AG04449 (cell line): ENCODE measurements around the gene ABHD8.

Experiments
- CTCF ChIA-PET: fragments of 350-600 bp; formaldehyde crosslinking; extraction: SDS; loops from one replicate; lab custom pipeline; 2021; ENCODE audit warnings: antibody characterized with exemption; lab: Yijun Ruan, JAX
- POLR2A ChIA-PET: fragments of 400-600, 350-600 bp; formaldehyde crosslinking; extraction: SDS; loops from one replicate; lab custom pipeline; 2020; ENCODE audit warnings: antibody characterized with exemption, inconsistent platforms; lab: Yijun Ruan, JAX
- DNase-seq: peaks from one replicate; pipeline ENCODE4 v3.0.0-alpha.2; 2010; ENCODE audit warnings: low read depth, low spot score
- H3K4me3 ChIP-seq: 2 replicates; pipeline ENCODE4 v1.5.1; 2011; ENCODE audit warnings: low read depth, mild to moderate bottlenecking, control low read depth, low read length
- TF ChIP-seq, protein P1 (sequence below): IDR thresholded peaks from one replicate; pipeline ENCODE4 v1.5.1; 2011; ENCODE audit warnings: mild to moderate bottlenecking, moderate library complexity, low read length, control low read depth, inconsistent platforms; ENCODE audit not compliant: insufficient read depth; ENCODE audit errors: missing control alignments

The ABHD8 gene

DNA sequence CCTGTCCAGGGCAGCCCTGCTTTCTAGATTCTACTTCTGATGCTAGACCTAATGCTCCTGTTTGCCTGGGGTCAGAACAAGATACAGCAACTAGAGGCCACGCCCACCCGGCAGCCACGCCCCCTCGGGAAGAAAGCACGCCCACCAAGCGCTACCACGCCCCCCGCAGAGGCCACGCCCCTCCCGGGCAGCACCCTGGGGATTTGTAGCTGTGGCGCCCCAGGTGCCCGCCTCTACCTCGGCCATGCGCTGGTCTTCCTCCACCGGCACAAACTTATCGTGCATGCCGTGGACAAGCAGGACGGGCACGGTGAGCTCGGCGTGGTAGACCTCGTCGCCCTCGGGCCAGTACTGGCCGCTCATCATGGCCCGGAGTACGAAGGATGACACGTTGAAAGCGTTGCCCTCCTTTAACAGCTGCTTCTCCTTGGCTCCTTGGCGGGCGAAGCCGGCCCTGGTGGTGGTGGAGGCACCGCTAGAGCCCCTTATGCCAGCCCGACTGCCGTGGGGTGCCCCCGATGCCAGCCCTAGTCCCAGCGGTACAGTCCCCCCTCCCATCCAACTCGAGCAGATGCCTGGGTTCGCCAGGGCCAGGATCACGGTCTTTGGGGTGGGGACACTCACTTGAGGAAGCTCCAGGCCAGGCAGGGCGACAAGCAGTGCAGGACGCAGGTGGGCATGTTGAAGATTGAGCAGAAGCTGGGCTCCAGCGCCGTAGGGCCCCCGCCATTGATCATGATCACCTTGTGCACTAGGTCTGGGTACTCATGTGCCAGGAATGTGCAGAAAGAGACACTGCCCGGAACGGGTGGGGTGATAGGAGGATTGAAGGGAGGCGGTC, 9.0 kb downstream of the ABHD8 start:
- TF ChIP-seq, protein P1, sequence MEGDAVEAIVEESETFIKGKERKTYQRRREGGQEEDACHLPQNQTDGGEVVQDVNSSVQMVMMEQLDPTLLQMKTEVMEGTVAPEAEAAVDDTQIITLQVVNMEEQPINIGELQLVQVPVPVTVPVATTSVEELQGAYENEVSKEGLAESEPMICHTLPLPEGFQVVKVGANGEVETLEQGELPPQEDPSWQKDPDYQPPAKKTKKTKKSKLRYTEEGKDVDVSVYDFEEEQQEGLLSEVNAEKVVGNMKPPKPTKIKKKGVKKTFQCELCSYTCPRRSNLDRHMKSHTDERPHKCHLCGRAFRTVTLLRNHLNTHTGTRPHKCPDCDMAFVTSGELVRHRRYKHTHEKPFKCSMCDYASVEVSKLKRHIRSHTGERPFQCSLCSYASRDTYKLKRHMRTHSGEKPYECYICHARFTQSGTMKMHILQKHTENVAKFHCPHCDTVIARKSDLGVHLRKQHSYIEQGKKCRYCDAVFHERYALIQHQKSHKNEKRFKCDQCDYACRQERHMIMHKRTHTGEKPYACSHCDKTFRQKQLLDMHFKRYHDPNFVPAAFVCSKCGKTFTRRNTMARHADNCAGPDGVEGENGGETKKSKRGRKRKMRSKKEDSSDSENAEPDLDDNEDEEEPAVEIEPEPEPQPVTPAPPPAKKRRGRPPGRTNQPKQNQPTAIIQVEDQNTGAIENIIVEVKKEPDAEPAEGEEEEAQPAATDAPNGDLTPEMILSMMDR, result no peak
- H3K4me3 ChIP-seq, result no peak overlapping the region
- POLR2A ChIA-PET, result no interaction called here
- DNase-seq, result no peak
- CTCF ChIA-PET, result interaction anchor here (1.0 to 8.4 kb wide), 6 partner anchors 10 to 94 kb away, joined by 3 to 103 read pairs (median 14); partner anchors contain the start of genes ABHD8, ANKLE1, DDA1 and MRPL34

DNA sequence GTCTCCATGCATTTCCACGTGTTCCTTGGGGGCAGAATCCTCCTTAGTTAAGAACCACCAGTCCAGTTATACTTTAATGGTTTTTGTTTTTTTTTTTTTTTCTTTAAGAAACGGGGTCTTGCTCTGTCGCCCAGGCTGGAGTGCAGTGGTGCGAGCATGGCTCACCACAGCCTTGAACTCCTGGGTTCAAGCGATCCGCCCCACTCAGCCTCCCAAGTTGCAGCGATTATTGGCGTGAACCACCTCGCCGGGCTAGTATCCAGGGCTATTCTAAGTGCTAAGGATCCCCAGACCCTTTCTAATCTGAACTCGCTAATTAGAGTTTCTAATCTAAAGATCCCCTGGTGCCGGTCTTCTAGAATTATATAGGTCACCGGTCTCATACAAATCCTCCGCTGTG, 9.6 kb downstream of the ABHD8 start:
- TF ChIP-seq, protein P1, result no peak
- POLR2A ChIA-PET, result no interaction called here
- CTCF ChIA-PET, result interaction anchor here (0.8 to 8.4 kb wide), 10 partner anchors 11 to 120 kb away, joined by 3 to 103 read pairs (median 7); partner anchors contain the start of genes ABHD8, ANKLE1, DDA1 and MRPL34
- no peak overlapping the region for H3K4me3 ChIP-seq
- DNase-seq, result no peak

DNA sequence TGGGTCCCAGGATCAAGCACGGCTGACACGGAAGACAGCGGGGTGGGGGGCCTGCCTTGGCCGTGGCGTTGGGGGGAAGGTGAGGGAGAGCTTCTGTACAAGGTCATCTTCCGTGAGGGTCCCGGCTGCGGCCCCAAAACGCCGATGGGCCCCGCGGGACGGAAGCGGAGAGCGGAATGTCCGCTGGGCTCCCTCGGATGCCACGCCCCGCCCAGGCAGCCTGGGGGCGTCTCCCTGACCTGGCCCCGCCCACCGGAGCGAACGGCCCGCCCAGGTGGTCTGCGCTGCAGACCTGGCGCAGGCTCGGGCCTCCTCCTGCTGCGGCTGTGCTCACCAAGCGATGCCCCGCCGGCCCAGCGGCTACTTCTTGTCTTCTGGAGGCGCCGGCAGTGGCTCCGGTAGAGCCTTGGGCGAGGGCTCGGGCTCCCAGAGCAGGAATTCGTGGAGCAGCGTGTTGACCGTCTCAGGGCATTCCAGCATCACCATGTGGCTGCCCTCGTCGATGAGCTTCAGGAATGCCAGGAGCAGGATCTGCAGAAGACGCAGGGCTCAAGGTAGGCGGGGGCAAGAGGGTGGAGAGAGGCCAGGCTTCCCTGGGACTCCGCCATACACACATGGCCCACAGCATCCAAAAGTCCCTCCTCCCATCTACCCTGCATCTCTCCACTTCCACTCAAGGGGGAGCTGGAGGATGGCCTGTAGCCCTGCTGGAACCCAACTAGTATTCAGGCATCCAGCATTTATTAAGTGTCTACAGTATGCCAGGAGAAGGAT, 10.7 kb downstream of the ABHD8 start:
- ChIA-PET CTCF (interaction anchor here (0.8 to 8.4 kb wide), 15 partner anchors 8 to 173 kb away, joined by 3 to 103 read pairs (median 3); partner anchors contain the start of genes ABHD8, ANKLE1, BABAM1 and DDA1), POLR2A (no interaction called here)
- TF ChIP-seq, protein P1, result peak; percentile 82
- DNase-seq, result no peak
- peak overlapping the region; percentile 63 for H3K4me3 ChIP-seq

DNA sequence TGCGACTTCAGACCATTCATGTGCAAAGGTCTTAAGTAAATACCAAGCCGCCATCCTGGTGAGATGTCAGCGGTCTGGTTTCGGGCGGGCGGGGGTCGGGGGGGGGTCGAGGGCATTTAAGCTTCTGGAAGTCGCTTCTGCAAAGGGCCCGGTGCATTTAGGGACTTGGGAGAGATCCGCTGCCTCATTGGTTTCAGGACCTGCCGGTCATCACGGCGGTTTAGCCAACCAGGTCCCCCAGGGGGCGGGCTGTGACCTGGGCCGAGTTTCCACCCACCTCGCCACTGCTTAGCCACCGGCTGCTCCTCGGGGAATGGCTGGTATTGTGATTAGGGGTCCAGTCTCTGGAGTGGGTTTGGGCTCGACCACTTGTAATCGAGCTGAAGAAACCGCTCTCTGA, 13.7 kb downstream of the ABHD8 start:
- TF ChIP-seq, protein P1, result no peak

DNA sequence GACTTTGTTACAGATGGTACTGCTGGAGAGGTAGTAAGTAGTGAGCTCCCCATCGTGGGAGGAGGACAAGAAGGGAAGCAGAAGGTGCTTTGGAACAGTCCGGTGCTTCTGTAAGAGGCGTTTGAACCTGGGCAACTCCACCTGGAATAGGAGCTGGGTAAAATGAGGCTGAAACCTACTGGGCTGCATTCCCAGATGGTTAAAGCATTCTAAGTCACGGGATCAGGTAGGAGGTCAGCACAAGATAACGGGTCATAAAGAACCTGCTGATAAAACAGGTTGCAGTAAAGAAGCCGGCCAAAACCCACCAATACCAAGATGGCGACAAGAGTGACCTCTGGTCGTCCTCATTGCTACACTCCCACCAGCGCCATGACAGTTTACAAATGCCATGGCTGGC, 16.5 kb downstream of the ABHD8 start:
- ChIA-PET POLR2A (no interaction called here), CTCF (interaction anchor here (1.4 to 1.9 kb wide), 3 partner anchors 20 to 221 kb away, joined by 3 to 8 read pairs (median 5); partner anchors contain the start of gene BABAM1)
- DNase-seq, result no peak
- TF ChIP-seq, protein P1, result no peak
- H3K4me3 ChIP-seq, result no peak overlapping the region

More for the DNA sequence above, 13.7 kb downstream of the ABHD8 start:
- DNase-seq, result no peak
- ChIA-PET POLR2A (interaction anchor here (0.6 kb wide), 1 partner anchor 570 kb away, joined by 3 read pairs; the partner anchor contains the start of gene RPL18A), CTCF (interaction anchor here (1.3 to 8.4 kb wide), 4 partner anchors 13 to 99 kb away, joined by 4 to 103 read pairs (median 8); partner anchors contain the start of gene BABAM1)
- peak overlapping the region; percentile 26 for H3K4me3 ChIP-seq
